Fibroblast of lung (primary cell): ENCODE data around the gene SYN1. TPM values are rescaled to one million over a fixed set of nuclear protein-coding genes. Genes with fewer than 3 reads are reported as not detected.

ENCODE experiments used
- DNase-seq, 2 donors: peaks; one replicate each; pipeline versions ENCODE4 v3.0.0 to v3.0.0-alpha.2; 2010; ENCODE audit warnings: low read depth in 2 of 2
- H2AFZ ChIP-seq: 2 replicates; pipeline ENCODE4 v1.5.1; 2012; ENCODE audit warnings: low read length, control low read depth, inconsistent platforms
- H3K27ac ChIP-seq: 2 replicates; pipeline ENCODE4 v1.5.1; 2011; ENCODE audit warnings: low read length, control low read depth; ENCODE audit not compliant: insufficient read depth
- H3K27me3 ChIP-seq: 2 replicates; pipeline ENCODE4 v1.5.1; 2011; ENCODE audit warnings: mild to moderate bottlenecking, low read length; ENCODE audit not compliant: control insufficient read depth, insufficient read depth
- H3K36me3 ChIP-seq: 2 replicates; pipeline ENCODE4 v1.5.1; 2011; ENCODE audit warnings: low read length; ENCODE audit not compliant: control insufficient read depth, insufficient read depth
- H3K4me1 ChIP-seq: 2 replicates; pipeline ENCODE4 v1.5.1; 2011; ENCODE audit warnings: low read length; ENCODE audit not compliant: control insufficient read depth, insufficient read depth; ENCODE audit errors: extremely low read depth
- H3K4me2 ChIP-seq: 2 replicates; pipeline ENCODE4 v1.5.1; 2011; ENCODE audit warnings: low read length, control low read depth; ENCODE audit not compliant: insufficient read depth; ENCODE audit errors: extremely low read depth
- H3K4me3 ChIP-seq, 4 experiments: fragments of 200-600 bp in 1 of 4; sonication (generic) in 1 of 4; replicated peaks in 1 of 4; 2 replicates each; pipeline ENCODE4 v1.5.1; 2011 to 2016; ENCODE audit warnings: low read length in 4 of 4, low read depth in 3 of 4, mild to moderate bottlenecking in 3 of 4, control low read depth in 2 of 4, inconsistent platforms in 1 of 4, mixed read lengths in 1 of 4; ENCODE audit not compliant: insufficient read depth in 1 of 4; ENCODE audit errors: control extremely low read depth in 1 of 4
- H3K79me2 ChIP-seq: 2 replicates; pipeline ENCODE4 v1.5.1; 2012; ENCODE audit warnings: mild to moderate bottlenecking, low read length, inconsistent platforms; ENCODE audit not compliant: control insufficient read depth, insufficient read depth
- H3K9ac ChIP-seq: 2 replicates; pipeline ENCODE4 v1.5.1; 2011; ENCODE audit warnings: mild to moderate bottlenecking, low read length, control low read depth; ENCODE audit not compliant: insufficient read depth
- H3K9me3 ChIP-seq: 2 replicates; pipeline ENCODE4 v1.5.1; 2012; ENCODE audit warnings: low read depth, low read length; ENCODE audit not compliant: control insufficient read depth, insufficient read depth
- H4K20me1 ChIP-seq: 2 replicates; pipeline ENCODE4 v1.5.1; 2011; ENCODE audit warnings: low read length; ENCODE audit not compliant: control insufficient read depth, insufficient read depth; ENCODE audit errors: extremely low read depth
- CTCF ChIP-seq, 2 donors: IDR thresholded peaks in 1 of 2; conservative IDR thresholded peaks in 1 of 2; 1 replicate in 1 of 2; 2 replicates in 1 of 2; pipeline ENCODE4 v1.5.1; 2011 to 2012; ENCODE audit warnings: low read length in 2 of 2, control low read depth in 1 of 2, inconsistent platforms in 1 of 2, low read depth in 1 of 2, mild to moderate bottlenecking in 1 of 2
- EZH2 ChIP-seq: IDR thresholded peaks from 2 replicates; pipeline ENCODE4 v1.5.1; 2012; ENCODE audit warnings: low read length, control low read depth, mild to moderate bottlenecking; ENCODE audit errors: missing control alignments
- polyA plus RNA-seq, 2 donors: library from polyadenylated mRNA; depleted of rRNA in 1 of 2; stranded (reverse) in 1 of 2; unstranded in 1 of 2; fragments of >200 nt; gene quantifications; 2 replicates each; pipeline ENCODE4 v1.2.1, GENCODE V29; 2011 to 2012; ENCODE audit warnings: missing spikeins in 1 of 2
- total RNA-seq: library from RNA; depleted of rRNA; stranded (reverse); fragments of >200 nt; gene quantifications from 2 replicates; pipeline ENCODE4 v1.2.1, GENCODE V29; 2014

Gene SYN1
- total and polyA plus RNA-seq, 2 donors (not counting 1 experiment from before 2014, with no cell fraction given): 0.17 to 0.56 TPM

DNA sequence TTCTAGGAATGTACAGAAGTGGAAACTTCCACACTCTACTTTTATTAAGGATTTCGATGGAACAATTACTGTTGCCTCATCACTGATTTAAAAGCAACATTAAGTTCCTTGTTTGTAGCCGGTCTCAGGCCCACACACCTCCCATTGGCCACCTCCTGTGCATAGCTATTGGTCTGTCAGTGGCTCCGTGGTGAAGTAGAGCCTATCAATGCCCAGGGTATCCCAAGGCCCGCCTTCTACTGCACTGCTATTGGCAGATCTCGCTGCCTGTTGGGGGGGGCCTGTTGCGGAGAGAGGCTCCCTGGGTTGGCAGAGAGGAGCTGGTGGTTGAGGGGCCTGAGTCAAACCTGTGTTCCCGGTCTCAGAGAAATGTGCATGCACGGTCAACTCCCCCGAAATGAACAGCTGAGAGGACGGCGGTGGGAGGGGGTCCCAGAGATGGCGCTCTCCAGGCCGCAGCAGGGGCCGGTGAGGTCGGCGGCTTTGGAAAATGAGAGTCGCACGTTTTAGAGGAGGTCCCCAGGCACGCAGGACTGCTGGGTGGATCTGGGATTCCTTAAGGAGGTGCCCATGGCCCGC lies 63.5 kb downstream of the SYN1 start:
- Histone ChIP-seq H2AFZ (peak overlapping the region; percentile 37), H3K36me3 (no peaks in the 10 kb centered on the region), H3K4me2 (peak overlapping the region; percentile 7), H4K20me1 (no peaks in the 10 kb centered on the region), H3K4me3 (peak overlapping the region; percentile 10 to 60 (median 36)), H3K9ac (peak overlapping the region; percentile 21), H3K9me3 (no peaks in the 10 kb centered on the region), H3K79me2 (no peaks in the 10 kb centered on the region), H3K27me3 (no peaks in the 10 kb centered on the region), H3K4me1 (no peaks in the 10 kb centered on the region), H3K27ac (no peak overlapping the region)
- DNase-seq: peak; percentile 93 to 94
- TF ChIP-seq CTCF (conservative IDR thresholded peaks at IDR 0.05 in 1 of 2, IDR thresholded peaks at IDR 0.05 in 1 of 2; ENCODE audit: low read depth in 1 of 2, low read length in 2 of 2) (no peak), EZH2 (no peak)

DNA sequence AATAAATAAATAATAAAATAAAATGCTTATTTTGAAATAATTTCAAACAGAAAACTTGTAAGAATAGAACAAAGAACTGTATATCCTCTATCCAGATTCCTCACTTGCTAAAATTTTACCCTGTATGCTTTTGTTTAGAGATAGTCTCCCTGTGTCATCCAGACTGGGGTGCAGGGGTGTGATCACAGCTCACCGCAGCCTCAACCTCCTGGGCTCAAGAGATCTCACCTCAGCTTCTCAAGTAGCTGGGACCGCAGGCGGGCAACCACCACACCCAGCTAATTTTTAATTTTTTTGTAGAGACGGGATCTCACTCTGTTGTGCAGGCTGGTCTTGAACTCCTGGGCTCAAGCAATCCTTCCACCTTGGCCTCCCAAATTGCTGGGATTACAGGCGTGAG lies 76.2 kb downstream of the SYN1 start:
- Histone ChIP-seq H3K9ac (no peak overlapping the region), H3K9me3 (no peaks in the 10 kb centered on the region), H3K27ac (no peak overlapping the region), H3K79me2 (no peaks in the 10 kb centered on the region), H4K20me1 (no peaks in the 10 kb centered on the region), H2AFZ (no peak overlapping the region), H3K36me3 (no peaks in the 10 kb centered on the region), H3K4me1 (peaks cover 2% of the 10 kb centered on the region), H3K4me2 (no peak overlapping the region), H3K4me3 (no peak overlapping the region), H3K27me3 (no peaks in the 10 kb centered on the region)
- TF ChIP-seq EZH2 (no peak), CTCF (conservative IDR thresholded peaks at IDR 0.05 in 1 of 2, IDR thresholded peaks at IDR 0.05 in 1 of 2; ENCODE audit: low read depth in 1 of 2, low read length in 2 of 2) (no peak)
- DNase-seq: no peak

- Histone ChIP-seq H3K4me2 (peak overlapping the region; percentile 13), H3K79me2 (no peaks in the 10 kb centered on the region), H3K27ac (no peak overlapping the region), H3K9ac (no peak overlapping the region), H2AFZ (peak overlapping the region; percentile 52), H4K20me1 (no peaks in the 10 kb centered on the region), H3K36me3 (no peaks in the 10 kb centered on the region), H3K9me3 (no peaks in the 10 kb centered on the region), H3K4me1 (peaks cover 2% of the 10 kb centered on the region), H3K4me3 (no peak overlapping the region), H3K27me3 (no peaks in the 10 kb centered on the region)
- TF ChIP-seq EZH2 (no peak), CTCF (conservative IDR thresholded peaks at IDR 0.05 in 1 of 2, IDR thresholded peaks at IDR 0.05 in 1 of 2; ENCODE audit: low read depth in 1 of 2, low read length in 2 of 2) (peak; percentile 53 to 56)
- peak; percentile 90 to 93 for DNase-seq
Observed at GRCh38 chrX:47540754-47541538, 78.7 kb downstream of the SYN1 start.
